GM18909 (cell line): Measurements from ENCODE around the gene TARBP1.
A peak's percentile ranks its signal among the peaks of the same experiment; 100 is the strongest.
"Not testable (repeated sequence)": the region's sequence is repeated elsewhere in the genome, so short reads cannot be mapped to it uniquely, and the experiment has no call there.

Source experiments
- ATAC-seq: cut with Tn5 transposase; IDR thresholded peaks from one replicate; pipeline ENCODE4 v1.9.1; 2021; ENCODE audit warnings: mild to moderate bottlenecking; ENCODE audit not compliant: unreplicated experiment, poor library complexity

The TARBP1 gene, protein sequence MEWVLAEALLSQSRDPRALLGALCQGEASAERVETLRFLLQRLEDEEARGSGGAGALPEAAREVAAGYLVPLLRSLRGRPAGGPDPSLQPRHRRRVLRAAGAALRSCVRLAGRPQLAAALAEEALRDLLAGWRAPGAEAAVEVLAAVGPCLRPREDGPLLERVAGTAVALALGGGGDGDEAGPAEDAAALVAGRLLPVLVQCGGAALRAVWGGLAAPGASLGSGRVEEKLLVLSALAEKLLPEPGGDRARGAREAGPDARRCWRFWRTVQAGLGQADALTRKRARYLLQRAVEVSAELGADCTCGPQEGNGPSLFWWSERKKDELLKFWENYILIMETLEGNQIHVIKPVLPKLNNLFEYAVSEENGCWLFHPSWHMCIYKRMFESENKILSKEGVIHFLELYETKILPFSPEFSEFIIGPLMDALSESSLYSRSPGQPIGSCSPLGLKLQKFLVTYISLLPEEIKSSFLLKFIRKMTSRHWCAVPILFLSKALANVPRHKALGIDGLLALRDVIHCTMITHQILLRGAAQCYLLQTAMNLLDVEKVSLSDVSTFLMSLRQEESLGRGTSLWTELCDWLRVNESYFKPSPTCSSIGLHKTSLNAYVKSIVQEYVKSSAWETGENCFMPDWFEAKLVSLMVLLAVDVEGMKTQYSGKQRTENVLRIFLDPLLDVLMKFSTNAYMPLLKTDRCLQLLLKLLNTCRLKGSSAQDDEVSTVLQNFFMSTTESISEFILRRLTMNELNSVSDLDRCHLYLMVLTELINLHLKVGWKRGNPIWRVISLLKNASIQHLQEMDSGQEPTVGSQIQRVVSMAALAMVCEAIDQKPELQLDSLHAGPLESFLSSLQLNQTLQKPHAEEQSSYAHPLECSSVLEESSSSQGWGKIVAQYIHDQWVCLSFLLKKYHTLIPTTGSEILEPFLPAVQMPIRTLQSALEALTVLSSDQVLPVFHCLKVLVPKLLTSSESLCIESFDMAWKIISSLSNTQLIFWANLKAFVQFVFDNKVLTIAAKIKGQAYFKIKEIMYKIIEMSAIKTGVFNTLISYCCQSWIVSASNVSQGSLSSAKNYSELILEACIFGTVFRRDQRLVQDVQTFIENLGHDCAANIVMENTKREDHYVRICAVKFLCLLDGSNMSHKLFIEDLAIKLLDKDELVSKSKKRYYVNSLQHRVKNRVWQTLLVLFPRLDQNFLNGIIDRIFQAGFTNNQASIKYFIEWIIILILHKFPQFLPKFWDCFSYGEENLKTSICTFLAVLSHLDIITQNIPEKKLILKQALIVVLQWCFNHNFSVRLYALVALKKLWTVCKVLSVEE (N-terminal part only)

GRCh38 chr1:234478481-234479309 is at the start of gene TARBP1:
Gene TARBP1 (minus strand): TSS chr1:234479179. CDS start chr1:234479103, 76 bp downstream.
- ATAC-seq = peak; percentile 68

DNA sequence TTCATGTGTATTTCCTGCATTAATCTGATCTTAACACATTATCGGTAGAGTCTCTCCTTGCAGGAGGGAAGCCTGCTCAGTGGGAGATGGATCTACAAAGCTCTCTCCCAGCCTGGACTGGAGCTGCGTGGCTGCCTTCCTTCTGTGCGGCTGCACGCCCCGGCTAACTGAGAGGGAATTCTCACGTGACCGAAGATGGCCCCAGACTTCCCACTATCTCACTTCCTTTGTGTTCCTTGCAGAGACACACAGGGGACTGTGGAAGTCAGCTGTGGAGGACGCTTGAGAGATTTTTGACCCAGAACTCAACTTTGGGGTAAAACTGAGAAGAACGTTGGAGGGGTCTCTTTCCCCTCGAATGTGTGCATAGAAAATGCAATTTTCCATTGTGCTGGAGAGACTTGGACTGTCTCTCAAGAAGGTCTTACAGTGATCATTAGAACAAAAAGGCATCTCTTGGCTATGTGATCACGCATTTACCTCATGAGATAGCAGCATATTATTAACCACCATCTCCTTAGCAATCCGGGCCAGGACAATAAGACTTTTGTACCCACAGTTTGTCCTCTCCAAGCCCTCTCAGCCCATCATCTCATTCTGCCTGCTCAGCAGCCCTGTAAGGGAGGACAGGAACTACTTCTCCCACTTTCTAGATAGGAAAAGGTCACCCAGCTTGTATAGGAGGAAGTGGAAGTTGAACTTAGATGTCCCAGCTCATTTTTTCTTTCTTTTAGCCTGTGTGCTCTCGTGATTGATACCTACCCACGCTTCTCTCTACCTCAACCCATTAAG is 49.3 kb upstream of the TARBP1 start:
- no peak for ATAC-seq

GRCh38 chr1:234527346-234527745 is 48.4 kb upstream of the TARBP1 start:
- ATAC-seq = no peak

DNA sequence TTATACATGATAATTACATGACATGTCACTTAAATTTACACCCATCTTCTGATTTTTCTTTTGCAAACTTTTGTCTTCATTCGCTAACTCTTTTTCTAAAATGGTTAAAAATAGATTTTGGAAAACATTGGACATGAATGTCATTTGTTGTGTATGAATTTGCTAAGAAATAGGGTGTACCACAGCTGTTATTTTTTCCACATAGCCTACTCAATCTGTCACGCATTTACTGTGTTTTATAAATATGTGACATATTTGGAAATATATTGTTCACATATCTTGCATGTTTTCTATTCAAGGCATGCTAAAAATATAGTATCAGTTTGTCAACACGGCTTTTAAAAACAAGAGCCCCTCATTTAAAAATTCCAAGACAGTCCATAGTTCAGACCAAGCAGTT is 47.9 kb upstream of the TARBP1 start:
- ATAC-seq = no peak

DNA sequence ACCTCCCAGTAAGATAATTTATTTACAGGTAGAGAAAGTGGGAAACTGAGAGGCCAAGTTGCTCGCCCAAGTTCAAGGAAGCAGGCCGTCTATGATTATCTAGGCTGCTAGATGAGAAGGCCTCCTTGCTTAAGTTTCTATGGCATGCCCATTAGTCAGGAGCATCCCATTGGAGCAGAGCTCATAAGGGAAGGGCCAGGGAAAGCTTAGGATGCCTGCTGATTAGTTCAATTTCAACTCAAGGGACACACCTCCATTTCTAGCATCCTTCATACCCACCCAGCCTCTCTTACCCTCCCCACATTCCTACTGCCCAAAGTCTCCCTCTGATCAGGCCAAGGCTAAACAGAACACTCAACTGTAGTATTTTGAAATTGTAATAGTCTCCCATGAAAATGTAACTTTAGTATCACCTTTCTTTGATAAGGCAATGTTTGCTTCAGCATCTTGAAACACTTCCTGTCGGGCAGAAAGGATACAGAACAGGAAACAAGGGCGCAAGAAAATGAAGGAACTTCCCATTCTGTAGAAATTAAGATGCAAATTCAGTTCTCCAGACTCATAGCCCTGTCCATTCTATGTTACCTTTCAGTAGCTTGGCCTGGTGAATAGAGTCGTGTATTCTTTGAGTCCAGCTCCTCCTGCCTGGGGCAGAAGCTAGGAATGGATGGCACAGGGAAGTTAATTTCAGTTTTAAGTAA is 46.3 kb upstream of the TARBP1 start:
- no peak for ATAC-seq

DNA sequence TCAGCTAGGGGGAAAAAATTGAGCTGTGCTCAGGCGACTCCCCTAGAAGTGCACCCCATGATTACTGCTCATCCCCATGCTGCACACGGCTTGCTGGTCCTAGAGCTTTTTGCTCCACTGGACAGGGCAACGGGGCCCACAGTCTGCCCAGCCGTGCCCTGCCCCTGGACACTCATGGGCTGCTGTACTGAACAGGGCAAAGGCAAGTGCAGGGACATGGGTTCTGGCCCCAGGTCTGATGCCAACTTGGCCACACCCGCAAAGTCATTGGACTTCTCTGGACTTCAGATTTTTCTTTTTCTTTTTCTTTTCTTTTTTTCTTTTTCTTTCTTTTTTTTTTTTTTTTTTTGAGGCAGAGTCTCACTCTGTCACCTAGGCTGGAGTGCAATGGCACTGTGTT is 42.9 kb upstream of the TARBP1 start:
- ATAC-seq = no peak

GRCh38 chr1:234520908-234521817 is 42.2 kb upstream of the TARBP1 start:
- no peak for ATAC-seq

- ATAC-seq = no peak
These were observed 40.5 kb upstream of the TARBP1 start for GRCh38 chr1:234519506-234519905.

DNA sequence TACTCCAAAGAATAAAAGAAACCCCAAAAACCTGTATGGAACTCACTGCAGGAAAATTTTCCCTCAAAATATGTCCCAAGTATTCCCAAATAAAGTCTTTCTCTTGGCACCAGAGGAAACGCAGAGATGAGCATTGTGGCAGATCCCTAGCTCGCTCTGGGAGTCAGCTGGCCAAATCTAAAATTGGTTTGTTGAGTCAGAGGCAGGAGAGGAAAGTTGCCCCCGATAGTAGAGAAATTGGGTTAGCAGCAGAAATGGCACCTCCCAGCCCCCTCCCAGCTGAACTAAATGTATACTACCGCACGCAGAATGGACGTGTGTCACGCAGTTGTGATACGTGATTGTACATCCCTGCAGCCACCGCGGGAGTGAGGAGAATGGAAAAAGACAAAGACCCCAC is 39.9 kb upstream of the TARBP1 start:
- no peak for ATAC-seq

DNA sequence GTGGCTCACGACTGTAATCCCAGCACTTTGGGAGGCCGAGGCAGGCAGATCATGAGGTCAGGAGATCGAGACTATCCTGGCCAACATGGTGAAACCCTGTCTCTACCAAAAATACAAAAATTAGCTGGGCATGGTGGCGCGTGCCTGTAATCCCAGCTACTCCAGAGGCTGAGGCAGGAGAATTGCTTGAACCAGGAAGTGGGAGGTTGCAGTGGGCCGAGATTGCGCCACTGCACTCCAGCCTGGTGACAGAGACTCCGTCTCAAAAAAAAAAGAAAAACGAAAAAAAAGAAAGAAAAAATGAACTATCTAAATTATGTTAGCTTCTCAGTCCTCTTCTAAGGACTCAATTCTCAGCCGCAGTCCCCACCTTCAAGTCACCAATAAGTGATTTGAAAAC is 39.1 kb upstream of the TARBP1 start:
- ATAC-seq = not testable (repeated sequence)

DNA sequence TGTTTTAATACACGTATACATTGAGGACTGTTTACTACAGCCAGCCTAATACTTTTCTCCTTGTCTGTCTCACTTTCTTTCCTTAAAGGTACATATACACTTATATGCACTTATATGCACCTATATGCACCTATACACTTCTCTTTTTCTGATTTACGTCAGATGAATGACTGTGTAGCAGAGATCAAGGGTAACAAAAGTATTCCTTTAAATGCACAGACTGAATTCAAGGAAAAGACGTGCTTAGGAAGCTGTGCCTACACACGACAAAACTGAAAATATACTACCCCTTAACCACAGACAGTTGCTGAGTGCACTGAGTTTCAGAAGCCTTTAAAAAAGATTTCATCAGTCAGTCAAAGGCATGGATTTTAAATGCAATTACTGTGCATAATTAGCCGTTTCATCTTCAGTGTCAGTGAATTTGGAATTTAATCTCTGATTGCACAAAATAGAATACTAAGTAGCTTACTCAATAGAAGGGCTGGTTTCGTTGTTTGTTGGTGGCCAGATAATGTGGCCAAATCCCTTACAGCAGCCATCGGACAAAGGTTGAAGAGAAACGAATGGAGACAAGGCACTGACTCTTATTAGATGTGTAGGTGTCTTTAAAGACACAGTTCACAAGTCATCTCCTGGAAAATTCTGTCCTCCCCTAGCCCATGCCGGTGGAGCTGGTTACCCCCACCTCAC is 38.3 kb upstream of the TARBP1 start:
- no peak for ATAC-seq

DNA sequence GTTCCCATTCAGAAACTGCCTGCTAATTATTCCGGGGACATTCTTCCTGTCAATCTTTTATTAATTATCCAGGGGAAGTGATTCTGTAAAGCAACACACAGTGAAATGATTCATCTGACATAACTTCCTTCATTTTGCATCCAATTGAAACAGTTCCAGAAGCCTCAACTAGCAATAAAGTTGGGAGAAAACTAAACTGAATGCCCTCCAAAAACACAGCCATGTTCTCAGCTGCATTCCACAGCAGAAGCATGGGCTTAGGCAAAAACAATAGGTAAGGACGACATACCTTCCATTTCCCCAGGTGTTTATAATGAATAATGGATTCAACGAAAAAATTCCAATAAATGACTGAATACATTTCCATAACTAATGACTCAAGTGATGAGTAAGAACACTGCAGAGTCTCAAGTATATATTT is 36.9 kb upstream of the TARBP1 start:
- ATAC-seq = no peak

DNA sequence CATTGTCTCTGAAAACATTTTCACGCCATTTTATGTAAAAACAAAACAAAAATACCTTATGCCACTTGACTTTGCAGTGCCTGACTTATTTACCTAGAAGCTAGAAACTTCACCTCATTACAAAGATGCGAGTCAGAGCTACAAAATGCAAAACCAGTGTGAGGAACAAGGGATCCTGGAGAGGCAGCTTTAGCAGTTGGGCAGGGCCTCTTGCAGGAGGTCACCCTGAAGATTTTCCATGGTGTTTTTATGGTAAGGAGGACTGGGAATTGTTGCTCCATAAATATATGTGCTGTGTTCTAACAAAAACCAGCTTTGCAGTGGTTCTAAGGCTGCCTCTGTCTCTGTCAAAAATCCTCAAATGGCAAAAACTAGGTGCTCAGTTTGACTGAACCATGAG is 36.4 kb upstream of the TARBP1 start:
- no peak for ATAC-seq

DNA sequence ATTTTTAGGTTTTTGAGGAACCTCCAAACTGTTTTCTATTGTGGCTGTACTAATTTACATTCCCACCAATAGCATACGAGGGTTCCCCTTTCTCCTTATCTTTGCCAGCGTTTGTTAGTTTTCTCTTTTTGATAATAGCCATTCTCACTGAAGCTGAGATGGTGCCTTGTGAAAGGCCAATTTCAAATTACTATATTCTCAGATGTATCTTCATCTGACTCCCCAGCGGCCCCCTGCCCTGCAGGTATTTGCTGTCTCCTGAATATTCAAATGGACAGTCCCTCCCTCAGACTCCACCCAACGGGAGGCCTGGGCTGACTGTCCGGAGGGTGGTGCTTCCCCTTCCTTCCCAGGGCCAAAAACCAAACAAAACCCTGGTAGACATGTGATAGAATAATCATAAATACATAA is 33.5 kb upstream of the TARBP1 start:
- ATAC-seq = no peak

- ATAC-seq = no peak
These were observed 30.7 kb upstream of the TARBP1 start for GRCh38 chr1:234509457-234510328.
